GM18907 (cell line): ENCODE data around the gene LGALSL.

Source experiments
- ATAC-seq: cut with Tn5 transposase; IDR thresholded peaks from one replicate; pipeline ENCODE4 v1.9.1; 2021; ENCODE audit warnings: mild to moderate bottlenecking, moderate library complexity; ENCODE audit not compliant: unreplicated experiment

The LGALSL gene

DNA sequence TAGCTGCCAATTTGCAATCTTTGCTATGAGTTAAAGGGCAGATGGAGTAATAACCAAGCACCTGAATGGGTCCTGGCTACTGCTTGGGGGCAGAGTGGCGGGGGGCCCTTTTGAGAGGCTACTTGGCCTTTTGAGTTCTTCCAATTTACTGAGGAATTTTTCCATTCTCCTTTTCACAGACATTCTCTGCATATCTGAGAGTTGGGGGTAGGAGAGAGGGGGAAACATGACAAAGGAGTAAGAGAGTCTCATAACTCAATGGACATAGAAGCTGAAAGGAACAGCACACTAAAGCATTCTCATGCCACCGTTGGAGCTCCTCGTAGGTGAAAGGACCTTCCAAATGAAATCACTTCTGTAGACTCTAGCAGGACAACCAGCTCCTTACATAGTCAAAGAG lies 16.1 kb downstream of the LGALSL start:
- no peak for ATAC-seq

DNA sequence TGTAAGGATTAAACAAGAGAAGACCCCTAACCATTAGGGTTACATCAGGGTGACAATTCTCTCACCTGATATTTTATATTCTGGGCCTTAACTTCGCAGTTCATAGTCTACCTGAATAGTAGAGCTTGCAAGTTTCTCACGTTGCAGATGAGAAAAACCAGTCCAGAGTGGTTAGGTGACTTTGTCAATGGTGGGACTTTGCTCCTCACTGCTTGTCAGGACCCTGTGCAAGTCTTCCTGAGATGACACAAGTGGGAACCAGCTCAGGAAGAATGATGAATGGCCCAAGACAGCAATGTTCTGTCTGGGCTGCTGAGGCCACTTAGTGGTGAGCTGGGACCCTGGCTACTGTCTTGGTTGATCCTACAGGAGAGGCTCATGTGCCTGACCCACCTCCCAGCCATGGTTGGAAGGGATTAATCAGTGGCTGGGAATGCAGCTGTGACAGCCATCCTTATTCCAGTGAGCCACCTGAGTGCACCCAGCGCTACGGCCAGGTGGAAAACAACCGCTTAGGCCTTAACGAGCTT lies 16.9 kb downstream of the LGALSL start:
- ATAC-seq = no peak

DNA sequence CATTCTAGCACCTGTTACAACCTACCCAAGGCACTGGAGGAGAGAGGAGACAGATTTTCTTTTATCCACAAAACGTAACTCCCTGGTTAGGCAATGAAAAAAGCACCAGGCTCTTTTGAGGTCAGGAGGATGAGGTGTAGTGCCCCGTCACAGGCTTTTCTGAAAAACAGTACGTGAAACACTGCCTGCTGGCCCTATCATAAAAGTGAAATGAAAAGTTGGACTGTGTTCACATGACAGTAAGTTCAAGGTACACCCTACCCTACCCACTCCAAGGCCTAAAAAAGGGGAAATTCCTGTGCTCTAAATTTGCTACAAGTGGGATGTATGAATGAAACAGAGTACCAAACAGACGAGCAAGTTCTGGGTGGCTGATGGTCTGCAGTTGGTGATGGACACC lies 17.6 kb downstream of the LGALSL start:
- ATAC-seq = no peak

DNA sequence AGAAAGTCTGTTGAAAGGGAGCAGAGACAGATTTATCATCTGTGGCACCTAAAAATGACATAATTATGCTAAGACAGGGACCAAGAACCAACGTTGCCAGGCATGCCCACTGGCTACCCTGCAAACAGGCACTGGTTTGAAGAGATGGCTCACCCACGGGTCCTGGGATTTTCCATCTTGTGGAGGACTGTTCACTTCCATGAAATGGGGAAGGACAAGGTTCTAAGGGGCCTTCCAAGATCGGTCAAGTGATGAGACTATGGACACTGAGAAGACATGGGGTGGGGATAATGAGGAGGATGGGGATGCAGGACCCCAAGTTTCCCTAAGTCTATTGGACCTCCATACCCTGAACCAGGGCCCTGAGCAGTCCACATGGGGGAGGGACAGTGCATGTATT lies 18.9 kb downstream of the LGALSL start:
- no peak for ATAC-seq

DNA sequence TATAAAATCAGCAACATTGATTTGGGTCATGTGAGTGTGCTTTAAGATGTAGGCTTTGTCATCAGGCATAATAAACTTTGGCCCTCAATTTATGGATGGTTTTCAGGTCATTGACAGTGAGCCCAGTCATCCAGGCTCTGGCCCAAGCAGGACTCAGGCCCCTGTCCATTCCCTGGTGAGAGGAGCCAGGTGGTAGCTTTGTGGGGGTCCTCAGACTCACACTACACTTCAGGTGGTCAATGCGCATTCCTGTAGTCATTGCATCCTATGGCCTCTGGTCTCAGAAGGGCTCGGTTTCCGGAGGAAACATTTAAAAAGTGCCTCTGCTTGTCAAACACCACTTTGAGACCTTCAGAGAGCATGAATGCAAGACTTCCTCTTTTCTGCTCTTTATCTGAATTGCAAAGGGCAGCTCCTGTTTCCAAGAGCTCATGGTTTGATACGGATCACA lies 20.2 kb downstream of the LGALSL start:
- ATAC-seq = no peak

DNA sequence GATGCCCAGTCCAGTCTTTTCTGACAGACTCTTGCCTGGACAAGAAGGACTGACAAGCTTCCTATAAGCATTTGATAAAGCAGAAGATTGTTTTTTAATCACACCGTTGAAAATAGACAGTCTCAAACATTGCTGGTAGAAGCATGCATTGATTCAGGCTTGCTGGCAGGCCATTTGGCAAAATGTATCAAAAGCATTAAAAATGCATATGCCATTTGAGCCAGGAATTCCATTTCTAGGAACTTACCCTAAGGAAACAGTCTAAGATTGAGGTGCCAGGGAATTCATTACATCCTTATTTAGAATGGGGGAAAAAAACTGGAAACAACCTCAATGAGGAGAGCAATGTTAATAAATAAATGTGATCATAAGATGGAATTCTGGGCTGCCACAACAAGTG lies 20.7 kb downstream of the LGALSL start:
- ATAC-seq = no peak

DNA sequence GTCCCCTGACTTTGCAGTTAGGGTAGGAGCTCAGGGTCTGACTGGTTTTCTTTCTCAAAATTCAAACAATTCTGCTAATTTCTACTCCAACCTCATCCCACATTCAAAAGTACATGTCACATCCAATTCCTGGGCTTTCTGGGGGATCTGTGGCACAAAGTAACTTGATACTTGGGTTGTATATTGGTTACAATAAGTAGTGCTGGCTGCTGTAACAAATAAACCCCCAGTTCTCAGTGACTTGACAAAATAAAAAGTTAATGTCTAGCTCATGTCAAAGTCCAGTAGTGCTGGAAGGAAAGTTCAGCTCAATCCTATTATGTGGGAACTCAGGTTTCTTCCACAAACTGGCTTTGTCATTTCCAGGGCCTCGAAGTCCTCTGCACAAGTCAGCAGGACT lies 23.1 kb downstream of the LGALSL start:
- no peak for ATAC-seq

DNA sequence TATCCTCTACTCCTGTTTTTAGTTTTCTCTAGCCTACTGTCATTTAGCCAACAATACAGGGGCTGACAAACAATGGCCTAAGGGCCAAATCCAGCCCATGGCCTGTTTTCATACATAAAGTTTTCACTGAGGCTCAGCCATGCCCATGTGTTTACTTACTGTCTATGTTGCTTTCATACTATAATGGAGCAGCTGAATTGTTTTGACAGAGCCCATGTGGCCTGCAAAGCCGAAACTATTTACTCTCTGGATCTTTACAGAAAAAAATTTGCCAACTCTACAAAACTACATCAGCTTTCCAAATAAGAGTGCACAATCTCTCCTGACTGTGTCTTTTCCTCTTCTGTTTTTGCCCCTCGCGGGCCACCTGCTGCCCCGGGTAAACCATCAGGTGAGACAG lies 24.0 kb downstream of the LGALSL start:
- ATAC-seq = no peak

DNA sequence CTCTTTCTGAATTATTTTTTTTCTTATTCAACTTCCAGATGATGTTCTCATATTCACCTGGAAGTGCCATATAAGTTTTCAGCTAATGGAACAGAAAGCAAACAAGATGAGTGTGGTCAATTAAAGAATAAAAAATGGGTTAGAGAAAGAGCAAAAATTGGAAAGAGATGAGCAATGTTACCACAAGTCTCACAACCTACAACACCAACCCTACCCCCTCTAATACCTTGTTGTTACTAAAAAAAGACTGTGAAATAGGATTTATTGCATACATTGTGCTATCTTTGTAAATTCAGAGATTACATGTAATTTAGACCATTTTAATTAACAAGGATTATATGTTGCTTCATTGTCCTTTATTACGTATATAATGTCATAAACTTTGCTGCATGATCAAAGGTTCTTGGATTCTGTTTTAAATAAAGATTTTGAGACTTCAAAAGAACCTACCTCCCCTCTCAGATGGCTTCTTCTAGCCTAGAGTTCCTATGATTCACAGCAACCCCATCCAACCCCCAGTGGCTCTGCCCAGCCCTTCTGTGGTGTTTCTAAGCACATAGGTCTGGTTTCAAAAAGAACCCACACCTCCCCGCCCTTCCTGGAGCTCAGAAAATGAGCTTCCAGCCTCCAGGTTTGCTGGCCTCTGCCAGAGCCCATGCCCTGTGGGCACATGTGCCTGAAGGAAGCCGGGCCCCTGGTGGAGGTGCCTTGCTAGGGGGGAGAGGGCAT lies 24.7 kb downstream of the LGALSL start:
- ATAC-seq = no peak

DNA sequence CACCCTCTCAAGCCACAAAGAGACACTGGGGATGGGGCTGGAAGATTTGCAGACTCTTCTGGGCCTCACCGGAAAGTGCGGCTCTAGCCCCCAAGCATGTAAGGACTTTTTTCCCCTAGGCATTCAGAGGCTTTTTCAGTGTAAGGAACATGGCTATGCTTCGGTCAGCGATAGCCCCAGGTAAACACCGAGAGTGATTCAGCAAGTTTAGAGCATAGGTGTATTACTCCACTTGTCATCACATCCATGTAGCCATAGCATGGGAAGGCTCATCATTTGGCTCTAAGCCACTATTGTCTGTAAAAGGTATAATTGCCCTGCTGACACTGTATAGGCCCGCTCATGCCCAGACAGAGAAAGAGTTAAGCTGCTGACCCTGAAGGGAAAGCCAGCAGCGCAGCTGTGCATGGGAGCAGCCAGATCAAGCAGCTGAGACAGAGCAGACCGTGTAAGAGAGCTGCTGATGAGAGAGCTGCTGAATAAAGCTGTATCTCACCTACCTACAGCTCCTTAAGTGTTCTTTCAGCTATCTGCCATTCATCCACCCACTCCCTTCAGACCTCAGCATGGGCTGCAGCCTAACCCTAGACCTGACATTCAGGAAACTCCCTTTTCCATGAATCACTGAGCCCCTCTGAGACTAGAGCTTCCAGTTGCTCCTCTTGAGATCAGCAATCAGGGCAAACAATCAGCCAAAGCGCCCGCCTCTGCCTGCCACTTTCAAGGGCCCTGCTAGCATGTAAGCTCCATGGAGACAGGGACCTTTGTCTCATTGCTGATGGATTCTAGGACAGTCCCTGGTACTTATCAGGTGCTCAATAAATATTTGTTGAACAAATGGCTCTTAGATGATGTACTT lies 25.5 kb downstream of the LGALSL start:
- no peak for ATAC-seq

DNA sequence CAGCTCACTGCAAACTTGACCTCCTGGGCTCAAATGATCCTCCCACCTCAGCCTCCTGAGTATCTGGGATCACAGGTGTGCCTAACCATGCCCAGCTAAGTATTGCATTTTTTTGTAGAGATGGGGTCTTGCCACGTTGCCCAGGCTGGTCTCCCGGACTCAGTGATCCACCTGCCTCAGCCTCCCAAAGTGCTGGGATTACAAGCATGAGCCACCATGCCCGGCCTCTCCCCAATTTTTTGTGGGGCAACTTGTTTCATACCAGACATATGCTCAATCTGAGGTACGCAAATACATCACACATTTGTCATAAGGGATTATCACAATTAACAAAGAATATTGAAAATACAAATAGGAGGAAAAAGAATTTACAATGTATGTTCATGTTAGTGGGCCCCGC lies 27.7 kb downstream of the LGALSL start:
- ATAC-seq = no peak

DNA sequence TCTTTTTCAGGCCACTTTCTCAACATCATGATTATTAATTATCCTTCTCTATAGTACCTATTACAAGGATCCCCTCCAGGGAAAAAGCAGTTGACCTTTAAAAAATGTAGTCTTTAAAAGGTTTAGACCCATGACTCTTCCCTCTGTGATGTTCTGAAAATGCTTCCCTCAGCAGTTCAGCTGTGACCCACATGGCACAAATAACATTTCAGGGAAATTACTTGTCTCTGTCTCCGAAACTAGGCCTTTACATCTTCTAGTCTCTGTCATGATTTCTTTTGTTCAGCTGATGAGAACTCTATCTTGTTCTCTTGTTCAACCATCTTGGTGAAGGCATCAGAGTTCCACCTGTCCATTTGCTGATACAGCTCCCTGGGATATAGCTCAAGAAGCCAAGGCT lies 28.3 kb downstream of the LGALSL start:
- ATAC-seq = no peak

DNA sequence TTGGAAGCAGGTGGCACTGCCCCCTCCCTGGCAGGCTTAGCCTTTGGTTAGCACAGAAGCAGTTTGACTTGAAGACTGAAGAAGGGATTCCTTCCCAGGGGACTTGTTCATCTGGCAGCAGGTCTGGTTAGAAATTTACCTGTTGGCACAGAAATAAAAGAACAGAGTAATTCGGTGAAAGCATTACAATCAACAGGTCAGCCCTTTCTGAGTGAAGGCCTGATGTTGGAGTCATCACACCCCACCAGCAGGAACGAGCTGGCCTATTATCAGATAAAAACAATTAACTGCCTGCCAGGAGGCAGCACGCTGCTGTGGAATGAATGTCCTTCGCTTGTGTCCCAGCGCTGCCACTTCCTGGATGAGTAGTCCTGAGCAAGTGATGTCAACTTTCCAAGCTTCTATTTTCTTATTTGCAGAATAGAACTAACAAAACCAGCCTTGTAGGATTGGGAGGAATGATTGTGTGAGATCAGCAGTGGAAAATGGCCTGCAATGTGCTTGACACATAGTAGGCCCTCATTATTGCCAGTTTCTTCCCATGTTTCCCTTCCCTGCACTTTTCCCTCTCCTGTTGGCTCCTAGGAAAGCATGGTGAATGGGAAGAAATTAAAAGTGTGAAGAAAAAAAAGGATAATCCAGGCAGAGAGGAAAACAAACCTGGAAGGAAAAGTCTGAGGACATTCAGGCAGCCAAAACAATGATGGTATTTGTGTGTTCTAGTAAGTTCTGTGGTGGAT lies 29.0 kb downstream of the LGALSL start:
- no peak for ATAC-seq

DNA sequence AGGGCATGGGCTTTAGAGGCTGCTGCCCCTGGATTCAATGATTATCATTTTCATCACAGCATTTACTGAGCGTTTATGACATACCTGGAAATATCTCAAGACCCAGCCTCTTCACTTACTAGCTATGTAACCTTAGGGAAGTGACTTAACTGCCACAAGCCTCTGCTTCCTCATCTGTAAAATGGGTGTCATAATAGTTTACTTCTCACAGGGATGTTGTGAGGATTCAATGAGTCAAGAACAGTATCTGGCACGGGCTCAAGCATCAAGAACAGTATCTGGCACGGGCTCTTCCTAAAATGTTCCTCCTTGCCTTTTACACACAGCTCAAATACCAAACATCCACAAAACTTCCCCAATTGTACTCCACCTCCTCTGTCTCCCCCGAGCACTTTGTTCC lies 31.4 kb downstream of the LGALSL start:
- no peak for ATAC-seq

DNA sequence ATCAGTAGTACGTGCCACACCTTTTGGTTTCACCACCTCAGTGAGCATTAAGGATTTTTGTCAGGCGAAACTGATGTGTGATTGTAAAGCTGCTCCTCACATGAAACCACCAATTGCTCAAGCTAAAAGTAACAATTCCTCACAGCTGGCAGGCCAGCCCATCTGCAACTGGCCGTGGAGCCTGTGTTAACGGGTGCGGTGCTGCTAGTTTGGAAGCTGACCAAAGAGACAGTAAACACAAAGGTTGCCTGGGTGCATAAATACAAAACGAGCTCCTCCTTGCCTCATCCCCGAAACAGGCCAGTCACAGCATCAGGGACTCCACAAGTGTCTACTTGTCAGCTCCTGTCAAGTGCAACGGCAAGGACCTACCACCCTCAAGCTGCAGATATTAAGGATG lies 32.0 kb downstream of the LGALSL start:
- ATAC-seq = no peak

DNA sequence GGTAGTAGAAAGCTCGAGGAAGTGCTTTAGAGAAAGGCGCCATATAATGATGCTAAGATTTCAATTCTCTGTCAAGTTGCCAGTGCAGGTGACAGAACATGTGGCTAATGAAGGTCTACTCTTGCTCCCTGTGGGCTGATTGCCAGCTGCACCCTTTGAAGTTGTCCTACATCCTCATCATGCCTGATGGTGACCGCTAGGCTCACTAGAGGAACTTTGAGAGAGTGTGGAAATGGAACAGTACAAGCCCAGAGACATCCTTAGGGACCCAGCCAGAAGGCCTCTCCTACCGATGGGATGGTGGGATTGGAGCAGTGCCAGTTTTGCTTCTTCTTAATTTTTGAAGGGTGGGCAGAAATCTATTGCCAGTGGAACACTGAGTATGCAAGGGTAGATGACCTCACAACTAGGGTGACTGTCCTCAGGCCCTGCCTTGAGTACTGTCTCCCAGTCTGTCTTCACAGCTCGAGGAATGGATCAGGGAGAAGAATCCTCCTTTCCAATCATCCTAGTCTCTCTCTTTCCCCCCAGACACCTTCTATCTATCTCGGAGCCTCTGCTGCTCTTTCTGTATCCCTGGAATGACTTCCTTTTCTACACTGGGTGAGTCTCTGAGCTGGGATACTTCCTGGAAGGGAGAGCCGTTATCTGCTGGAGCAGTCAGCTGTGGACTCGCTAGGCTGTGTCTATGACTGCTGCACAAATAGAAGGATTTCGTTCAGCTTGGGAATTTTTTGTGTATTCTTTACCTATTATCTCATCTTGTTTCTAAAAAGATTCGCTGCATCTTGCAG lies 33.5 kb downstream of the LGALSL start:
- ATAC-seq = no peak

DNA sequence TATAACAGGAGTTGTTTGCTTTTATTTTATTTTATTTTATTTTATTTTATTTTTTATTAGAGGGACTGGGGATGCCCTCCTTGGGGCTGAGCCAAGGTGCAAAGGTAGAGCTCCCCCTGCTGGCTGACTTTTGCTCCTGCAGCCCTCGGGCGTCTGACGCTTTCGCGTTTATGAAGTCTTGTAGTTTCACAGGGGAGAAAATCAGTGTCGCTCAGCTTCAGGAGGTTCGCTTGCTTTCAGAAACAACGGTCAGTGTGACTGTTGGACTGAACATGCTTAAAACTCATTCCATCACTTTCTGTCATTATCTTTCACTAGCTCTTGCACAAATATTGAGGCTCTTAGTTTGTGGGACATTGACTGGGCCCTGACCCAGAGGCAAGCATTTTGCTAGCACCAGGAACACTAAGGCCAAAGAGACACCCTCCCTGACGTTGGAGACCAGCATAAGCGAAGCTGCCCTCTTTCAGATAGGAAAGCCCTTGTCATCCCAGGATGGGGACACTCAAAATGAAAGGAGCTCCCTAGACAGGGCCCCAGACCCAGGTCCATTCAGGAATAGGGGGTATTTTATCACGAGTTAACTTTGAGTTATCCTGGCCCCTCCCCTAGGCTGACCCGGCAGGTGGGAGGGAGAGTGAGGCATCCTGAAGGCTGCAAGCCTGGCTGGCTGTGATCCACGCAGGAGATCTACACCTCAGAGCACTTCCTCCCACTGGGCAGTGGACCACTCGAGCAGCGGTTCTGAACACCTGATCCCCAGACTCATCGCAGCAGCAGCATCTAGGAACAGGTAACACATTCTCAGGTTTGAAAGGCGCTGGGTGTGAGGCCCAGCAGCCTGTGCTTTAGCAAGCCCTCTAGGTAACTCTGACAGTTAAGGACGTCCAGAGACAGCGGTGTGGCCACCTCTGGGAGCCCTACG lies 34.4 kb downstream of the LGALSL start:
- no peak for ATAC-seq

DNA sequence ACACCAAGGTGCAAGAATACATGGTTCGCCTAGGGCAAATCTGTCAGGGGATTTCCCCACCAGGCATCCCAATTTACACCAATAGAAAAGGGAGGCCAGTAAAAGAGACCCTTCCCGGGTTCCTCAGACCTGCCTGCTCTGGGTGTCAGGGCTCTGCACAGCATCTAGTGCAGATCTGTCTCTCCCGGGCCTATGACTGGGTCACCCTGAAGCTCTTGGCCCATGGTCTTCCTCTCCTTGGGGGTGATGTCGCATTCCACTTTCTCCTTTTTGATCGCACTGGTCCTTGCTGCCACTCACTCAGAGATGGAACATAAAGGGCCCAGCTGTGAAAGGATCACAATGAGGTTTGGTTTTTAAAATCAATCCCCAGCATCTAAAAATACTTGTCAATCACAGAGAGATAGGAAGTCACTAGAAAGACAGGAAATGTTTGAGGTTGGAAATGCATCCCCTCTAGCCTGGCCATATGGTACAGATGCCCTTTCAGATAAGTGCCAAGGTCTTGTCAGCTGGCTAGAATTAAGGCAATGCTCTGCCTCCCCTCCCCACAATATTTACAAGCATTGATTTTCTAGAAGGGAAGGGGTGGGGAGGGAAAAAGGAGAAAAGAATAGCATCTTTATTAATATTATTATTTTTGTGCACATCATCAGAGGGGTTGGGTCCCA lies 35.3 kb downstream of the LGALSL start:
- ATAC-seq = no peak

DNA sequence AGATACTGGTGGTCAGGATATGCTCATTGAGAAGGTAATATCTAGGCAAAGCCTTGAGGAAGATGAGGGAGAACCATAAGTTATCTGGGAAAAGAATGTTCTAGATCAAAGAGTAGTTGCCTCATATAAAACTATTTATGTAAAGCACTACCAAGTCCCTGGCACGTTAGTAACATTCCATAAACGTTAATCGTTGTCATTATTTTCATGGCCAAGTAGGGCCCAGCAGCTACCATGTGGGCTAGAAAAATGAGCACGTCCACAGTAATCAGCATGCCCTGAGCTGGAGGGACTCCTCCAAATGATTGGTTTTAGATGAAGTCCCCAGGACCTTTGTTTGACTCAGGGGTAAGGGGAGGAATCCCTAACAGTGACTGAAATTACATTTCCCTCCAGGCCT lies 37.5 kb downstream of the LGALSL start:
- ATAC-seq = no peak
